HG03103 (cell line): ENCODE data around the gene CPN1.
A peak's percentile ranks its signal among the peaks of the same experiment; 100 is the strongest.
"Not testable (repeated sequence)": the region's sequence is repeated elsewhere in the genome, so short reads cannot be mapped to it uniquely, and the experiment has no call there.

Experiments
- ATAC-seq: cut with Tn5 transposase; IDR thresholded peaks from one replicate; pipeline ENCODE4 v1.9.1; 2021; ENCODE audit warnings: low read depth; ENCODE audit not compliant: unreplicated experiment

CPN1 gene

GRCh38 chr10:100027416-100027815 lies 54.3 kb downstream of the CPN1 start:
- no peak for ATAC-seq

GRCh38 chr10:100025576-100025975 lies 56.1 kb downstream of the CPN1 start:
- ATAC-seq, result no peak

DNA sequence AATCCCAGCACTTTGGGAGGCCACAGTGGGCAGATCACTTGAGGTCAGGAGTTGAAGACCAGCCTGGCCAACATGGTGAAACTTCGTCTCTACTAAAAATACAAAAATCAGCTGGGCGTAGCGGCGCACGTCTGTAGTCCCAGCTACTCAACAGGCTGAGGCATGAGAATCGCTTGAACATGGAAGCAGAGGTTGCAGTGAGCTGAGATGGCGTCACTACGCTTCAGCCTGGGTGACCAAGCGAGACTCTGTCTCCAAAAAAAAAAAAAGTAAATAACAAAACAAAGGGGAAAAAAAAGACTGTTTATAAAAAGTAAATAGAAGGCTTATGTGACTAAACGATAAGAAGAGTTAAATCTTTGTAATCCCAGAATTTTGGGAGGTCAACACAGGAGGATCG lies 56.9 kb downstream of the CPN1 start:
- no peak for ATAC-seq

DNA sequence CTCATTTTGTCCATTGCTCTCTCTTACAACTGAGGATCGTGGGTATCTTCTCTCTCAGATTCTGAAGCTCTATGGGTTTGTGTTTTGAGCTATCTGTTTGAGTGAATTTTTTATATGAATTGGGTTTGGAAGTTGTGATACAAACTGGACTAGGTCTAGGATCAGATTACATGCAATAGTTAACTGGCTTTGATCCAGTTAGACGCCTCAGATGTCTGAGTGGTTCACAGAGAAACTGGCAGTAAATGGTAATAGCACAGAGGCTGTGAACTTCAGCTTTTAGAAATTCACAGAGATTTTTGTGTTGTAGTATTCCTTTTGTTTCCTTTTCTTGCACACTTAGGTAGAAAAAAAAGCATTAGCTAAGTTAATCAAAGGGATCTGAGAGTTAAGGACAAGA lies 59.3 kb downstream of the CPN1 start:
- no peak for ATAC-seq

DNA sequence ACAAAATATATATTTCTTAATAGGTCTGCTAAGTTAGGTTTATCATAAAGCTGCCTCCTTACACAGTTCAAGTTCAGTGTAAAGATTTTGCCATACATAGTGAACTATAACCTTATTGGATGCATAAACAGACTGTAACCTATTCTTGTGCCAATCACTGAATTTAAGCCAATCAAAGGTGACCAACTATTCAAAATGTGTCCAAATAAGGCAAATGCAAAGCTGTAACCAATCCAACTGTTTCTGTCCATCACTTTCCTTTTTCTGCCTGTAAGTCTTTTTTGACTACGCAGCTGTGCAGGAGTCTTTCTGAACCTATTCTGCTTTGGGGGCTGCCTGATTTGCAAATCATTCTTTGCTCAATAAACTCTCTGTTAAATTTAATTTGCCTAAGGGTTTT lies 60.3 kb downstream of the CPN1 start:
- ATAC-seq, result no peak

GRCh38 chr10:100020886-100021253 lies 60.8 kb downstream of the CPN1 start:
- ATAC-seq, result no peak

- peak; percentile 76 for ATAC-seq
Measured at GRCh38 chr10:100020142-100020885, 61.4 kb downstream of the CPN1 start.

GRCh38 chr10:100019787-100020141 lies 61.9 kb downstream of the CPN1 start:
- ATAC-seq, result no peak

DNA sequence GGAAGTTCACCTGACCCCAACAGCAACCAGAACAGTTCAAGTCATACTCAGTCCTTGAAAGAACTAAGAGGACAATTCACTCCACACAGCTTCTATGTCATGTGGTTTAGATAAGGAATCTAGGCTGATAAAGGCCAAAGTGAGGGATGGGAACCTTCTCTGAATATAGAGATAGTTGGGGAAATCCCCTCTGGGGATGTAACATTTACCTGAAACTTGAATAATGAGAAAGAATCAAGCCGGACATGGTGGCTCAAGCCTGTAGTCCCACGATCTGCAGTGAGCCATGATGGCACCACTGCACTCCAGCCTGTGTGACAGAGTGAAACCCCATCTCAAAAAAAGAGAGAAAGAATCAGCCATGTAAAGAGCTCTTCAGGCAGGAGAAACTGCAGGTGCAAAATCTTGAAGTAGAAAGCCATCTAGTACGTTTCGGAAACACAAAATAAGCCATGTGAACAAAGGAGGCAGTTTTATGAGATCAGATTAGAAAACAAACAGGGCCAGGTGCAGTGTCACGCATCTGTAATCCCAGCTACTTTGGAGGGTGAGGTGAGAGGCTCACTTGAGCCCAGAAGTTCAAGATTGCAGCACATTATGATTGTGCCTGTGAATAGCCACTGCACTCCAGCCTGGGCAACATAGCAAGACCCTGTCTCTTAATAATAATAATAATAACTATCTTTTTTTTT lies 67.5 kb downstream of the CPN1 start:
- ATAC-seq, result peak; percentile 65

- no peak for ATAC-seq
Measured at GRCh38 chr10:100013621-100014020, 68.0 kb downstream of the CPN1 start.

DNA sequence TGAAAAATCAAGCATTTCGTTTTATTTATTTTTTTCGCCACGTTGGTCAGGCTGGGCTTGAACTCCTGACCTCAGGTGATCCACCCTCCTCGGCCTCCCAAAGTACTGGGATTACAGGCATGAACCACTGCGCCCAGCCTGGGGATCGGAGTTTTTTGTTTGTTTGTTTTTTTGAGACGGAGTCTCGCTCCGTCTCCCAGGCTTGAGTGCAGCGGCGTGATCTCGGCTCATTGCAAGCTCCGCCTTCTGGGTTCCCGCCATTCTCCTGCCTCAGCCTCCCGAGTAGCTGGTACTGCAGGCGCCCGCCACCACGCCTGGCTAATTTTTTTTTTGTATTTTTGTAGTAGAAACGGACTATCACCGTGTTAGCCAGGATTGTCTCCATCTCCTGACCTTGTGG lies 69.8 kb downstream of the CPN1 start:
- not testable (repeated sequence) for ATAC-seq

DNA sequence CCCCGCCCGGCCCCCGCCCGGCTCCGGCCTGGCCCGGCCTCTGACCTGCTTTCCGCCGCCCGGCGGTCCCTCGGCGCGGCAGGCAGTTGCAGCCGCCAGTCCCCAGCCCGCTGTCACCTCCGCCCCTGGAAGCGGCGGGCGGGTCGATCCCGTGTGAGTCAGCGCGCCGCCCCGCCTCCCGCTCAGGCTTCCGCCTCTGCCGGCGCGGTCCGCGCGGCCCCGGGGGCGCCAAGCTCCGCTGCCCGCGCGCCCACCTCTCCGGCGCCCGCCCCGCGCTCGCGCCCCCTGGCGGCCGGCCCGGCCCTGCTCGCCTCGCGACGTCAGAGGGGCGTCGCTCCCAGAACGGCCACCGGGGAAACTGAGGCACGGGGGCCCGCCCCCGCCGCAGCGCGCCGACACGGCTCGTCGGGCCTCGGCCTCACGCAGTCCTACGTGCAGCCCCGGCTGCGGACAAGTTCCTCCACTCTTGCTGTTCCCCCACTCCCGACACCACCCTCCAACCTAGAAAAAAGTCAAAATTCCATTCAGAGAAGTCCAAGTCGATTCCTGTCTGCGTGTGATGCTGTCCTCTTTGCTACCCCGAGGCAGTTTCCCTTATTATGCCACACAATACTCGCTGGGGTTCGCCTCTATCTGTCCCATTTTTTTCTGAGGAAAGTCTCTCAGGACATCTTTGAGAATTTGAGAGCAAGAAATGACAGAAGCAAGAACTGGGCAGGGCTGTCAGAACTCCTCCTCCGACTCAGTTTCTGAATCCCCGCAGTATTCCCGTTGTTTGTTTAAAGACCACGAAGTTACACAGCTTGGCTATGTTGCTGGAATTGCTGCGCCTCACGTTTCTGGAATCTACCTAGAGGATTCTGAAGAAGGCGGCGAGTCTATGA lies 71.6 kb downstream of the CPN1 start, which contains the start of gene DNMBP:
DNMBP (minus strand) TSS at position 155 of the 884 bp plus-strand sequence. CDS start 37,823 bp downstream, outside the sequence.
- peak; percentile 59 for ATAC-seq

GRCh38 chr10:100009283-100009792 lies 72.3 kb downstream of the CPN1 start:
- ATAC-seq, result peak; percentile 37

DNA sequence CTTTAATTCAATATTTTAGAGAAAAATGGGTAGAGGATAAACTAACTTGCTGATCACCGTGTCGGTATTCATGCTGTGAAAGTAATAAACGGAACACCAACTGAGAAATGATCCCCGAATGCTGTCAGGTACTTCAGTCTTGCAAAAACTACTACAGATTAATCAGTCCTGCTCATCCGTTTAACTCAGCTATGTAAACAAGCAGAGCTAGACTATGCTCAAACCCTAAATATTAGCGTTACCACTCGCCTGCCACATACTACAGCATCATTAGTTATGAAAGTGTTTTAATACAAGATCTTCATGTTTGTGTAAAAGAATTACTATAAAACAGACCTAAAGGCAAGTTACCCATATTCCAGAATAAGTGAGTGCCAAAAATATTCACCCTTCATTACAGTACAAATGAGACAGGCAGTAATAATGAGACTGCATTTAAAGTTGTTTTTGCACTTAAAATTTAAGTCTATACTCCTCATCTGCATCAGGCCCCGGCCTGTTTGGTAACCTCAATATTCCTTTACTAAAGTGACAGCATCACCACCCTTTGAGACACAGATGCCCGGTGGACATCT lies 72.9 kb downstream of the CPN1 start:
- no peak for ATAC-seq

DNA sequence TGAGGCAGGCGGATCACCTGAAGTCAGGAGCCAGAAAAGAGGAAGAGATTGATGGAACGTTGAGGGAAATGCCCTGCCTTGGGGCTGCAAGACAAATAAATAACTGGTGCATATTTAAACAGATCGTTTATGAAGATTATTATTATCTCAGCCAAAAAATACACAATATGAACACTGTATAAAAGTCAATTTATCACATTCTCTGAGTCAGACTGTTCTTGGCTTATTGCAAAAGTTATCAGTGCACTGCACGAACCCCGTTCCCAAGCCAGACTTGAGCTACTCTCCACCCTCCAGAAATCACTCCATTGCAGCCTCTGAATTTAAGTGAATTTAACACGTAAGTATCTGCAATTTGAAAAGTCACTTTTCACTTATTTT lies 73.5 kb downstream of the CPN1 start:
- no peak for ATAC-seq

- no peak for ATAC-seq
Measured at GRCh38 chr10:100007231-100008141, 74.2 kb downstream of the CPN1 start.

DNA sequence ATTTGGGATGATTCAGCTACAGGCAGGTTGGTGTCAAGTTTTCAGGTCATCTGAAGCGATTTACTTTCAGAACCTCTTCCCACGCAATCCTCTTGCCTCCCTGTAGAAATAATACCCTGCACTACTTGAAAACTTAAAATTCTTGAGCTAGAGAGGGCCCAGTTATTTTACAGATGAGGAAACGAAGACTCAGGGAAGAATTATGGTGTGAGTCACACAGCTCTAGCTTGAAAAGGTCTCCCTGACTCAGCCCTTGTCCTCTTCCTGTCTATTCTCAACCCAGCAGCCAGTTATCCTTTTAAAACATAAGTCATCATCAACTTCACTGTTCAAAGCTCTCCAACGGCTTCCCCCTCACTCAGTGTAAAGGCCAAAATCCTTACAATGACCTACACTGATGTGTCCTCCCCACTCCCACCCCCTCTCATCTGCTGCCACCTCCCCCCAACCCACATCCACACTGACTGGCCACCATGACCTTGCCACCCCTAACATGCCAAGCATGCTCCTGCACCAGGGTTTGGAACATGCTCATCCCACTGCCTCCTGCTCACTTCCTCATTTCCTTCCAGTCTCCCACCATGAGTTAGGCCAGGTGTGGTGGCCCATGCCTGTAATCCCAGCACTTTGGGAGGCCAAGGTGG lies 75.3 kb downstream of the CPN1 start:
- ATAC-seq, result no peak

DNA sequence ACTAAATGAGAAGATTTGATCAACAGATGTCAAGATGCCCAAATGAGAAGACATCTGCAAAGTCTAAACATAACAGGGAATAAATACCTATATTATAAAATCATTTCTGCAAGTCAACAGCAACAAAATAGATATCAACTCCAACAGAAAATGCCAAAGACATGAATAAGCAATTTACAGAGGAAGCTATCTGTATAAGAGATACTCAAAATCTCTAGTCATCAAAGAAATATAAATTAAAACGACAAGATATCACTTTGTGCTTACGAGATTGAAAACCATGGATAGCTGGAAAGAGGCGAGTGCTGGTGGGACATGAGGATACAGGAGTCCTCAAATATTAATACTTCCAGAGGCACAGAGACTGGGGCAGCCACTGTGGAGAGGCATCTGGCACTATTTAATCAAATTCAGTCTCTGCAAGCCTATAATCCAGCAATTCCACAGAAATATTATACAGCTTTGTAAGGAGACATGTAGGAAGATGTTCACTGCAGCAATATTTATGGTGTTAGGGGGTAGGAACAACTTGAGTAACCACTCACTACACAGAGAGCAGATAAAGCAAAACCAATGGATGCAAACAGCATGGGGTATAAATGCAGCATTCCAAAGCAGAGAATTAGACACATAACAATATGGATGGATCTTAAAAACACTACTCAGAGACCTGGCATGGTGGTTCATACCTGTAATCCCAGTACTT lies 76.7 kb downstream of the CPN1 start:
- ATAC-seq, result no peak
